GM19455 (cell line): Measurements from ENCODE around the gene NECAB2.

ENCODE experiments used
- ATAC-seq: cut with Tn5 transposase; IDR thresholded peaks from one replicate; pipeline ENCODE4 v1.9.1; 2021; ENCODE audit not compliant: unreplicated experiment

NECAB2 gene

GRCh38 chr16:84042308-84042878, 74.3 kb downstream of the NECAB2 start, which contains the start of gene SLC38A8:
Gene SLC38A8 (minus strand): TSS chr16:84042795. CDS start chr16:84042157, 638 bp downstream.
- no peak for ATAC-seq

GRCh38 chr16:84042879-84043485, 74.9 kb downstream of the NECAB2 start:
- no peak for ATAC-seq

- no peak for ATAC-seq
These were observed 75.6 kb downstream of the NECAB2 start for GRCh38 chr16:84043486-84044117.

- ATAC-seq, result no peak
These were observed 76.1 kb downstream of the NECAB2 start for GRCh38 chr16:84044118-84044488.

GRCh38 chr16:84045001-84045817, 77.2 kb downstream of the NECAB2 start:
- ATAC-seq, result no peak

GRCh38 chr16:84045818-84046470, 77.9 kb downstream of the NECAB2 start:
- no peak for ATAC-seq

GRCh38 chr16:84047206-84047605, 79.2 kb downstream of the NECAB2 start:
- no peak for ATAC-seq

- no peak for ATAC-seq
These were observed 79.6 kb downstream of the NECAB2 start for GRCh38 chr16:84047626-84048025.

- no peak for ATAC-seq
These were observed 80.2 kb downstream of the NECAB2 start for GRCh38 chr16:84048270-84048669.

GRCh38 chr16:84048871-84049270, 80.8 kb downstream of the NECAB2 start:
- ATAC-seq, result no peak

GRCh38 chr16:84049403-84050060, 81.5 kb downstream of the NECAB2 start:
- ATAC-seq, result no peak

GRCh38 chr16:84050316-84050715, 82.3 kb downstream of the NECAB2 start:
- no peak for ATAC-seq

- ATAC-seq, result no peak
These were observed 84.1 kb downstream of the NECAB2 start for GRCh38 chr16:84052071-84052622.
